ENCODE measurements around the gene NR6A1.

DNA sequence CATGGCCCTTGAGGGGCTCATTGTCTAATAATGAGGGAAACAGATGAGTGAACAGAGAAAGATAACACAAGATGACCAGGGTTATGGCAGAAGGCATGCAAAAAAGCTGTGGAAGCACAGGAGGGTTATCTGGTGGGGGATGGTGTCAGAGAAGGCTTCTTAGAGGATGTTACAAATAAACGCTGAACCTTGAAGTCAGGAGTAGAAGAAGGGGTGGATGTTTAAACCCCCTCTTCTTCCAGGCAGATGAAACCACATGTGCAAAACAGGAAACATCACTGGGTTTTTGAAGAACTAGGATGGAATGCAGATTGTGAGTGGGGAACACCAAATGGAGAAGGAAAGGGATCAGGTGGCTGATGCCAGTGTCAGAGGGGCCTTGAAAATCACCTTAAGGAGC lies 222.1 kb downstream of the NR6A1 start:
- TF ChIP-seq, protein P1, sequence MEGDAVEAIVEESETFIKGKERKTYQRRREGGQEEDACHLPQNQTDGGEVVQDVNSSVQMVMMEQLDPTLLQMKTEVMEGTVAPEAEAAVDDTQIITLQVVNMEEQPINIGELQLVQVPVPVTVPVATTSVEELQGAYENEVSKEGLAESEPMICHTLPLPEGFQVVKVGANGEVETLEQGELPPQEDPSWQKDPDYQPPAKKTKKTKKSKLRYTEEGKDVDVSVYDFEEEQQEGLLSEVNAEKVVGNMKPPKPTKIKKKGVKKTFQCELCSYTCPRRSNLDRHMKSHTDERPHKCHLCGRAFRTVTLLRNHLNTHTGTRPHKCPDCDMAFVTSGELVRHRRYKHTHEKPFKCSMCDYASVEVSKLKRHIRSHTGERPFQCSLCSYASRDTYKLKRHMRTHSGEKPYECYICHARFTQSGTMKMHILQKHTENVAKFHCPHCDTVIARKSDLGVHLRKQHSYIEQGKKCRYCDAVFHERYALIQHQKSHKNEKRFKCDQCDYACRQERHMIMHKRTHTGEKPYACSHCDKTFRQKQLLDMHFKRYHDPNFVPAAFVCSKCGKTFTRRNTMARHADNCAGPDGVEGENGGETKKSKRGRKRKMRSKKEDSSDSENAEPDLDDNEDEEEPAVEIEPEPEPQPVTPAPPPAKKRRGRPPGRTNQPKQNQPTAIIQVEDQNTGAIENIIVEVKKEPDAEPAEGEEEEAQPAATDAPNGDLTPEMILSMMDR (IDR thresholded peaks at IDR 0.05 in 8 of 11, conservative IDR thresholded peaks at IDR 0.05 in 3 of 11) = no peak
- no peak for TF ChIP-seq POLR2AphosphoS5 (IDR thresholded peaks at IDR 0.05)
